Stimulated activated CD4-positive, alpha-beta T cell treated with anti-CD3 and anti-CD28 coated beads, Interleukin-12 subunit alpha, Interleukin-12 subunit beta, amount 100 ng/mL, for 4 hours (primary cell): Measurements from ENCODE around the gene C3.
"Not testable (repeated sequence)": the region's sequence is repeated elsewhere in the genome, so short reads cannot be mapped to it uniquely, and the experiment has no call there.

Experiments
- DNase-seq: peaks from one replicate; pipeline ENCODE4 v3.0.0-alpha.2; 2020

The C3 gene

DNA sequence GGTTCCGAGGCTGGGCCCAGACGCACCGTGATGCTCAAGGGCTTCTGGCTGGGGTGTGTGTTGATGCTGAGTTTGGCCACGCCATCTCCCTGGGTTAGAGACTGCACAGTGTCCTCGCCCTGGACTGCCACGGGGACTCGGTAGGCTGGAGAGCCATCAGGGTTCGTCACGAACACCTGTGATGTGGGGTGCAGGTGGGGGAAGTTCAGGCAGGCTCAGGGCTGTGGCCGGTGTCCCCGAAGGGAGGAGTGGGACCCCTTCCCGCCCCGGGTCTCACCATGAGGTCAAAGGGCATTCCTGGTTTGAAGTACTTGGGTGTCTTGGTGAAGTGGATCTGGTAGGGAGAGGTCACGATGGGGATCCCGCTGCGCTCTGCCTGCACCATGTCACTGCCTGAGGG lies 8.2 kb downstream of the C3 start:
- DNase-seq: no peak

DNA sequence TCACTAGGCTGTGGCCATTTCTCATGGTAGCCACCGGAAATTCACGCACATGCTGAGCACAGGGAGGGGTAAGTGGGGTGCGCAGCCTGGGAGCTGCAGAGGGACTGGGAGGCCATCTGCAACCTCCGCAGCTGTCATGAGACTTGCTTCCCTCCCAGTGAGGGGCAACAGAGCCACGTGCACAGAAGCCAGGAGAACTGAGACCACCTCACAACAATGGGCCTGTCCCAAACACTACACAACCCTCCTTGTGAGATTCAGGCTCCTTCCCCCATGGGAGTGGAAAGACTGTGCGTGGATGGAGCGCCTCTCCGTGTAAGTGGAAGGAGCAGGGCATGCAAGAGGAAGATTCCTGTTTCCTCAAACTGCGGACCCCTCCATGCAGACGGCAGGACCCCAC lies 8.8 kb downstream of the C3 start:
- DNase-seq: no peak

DNA sequence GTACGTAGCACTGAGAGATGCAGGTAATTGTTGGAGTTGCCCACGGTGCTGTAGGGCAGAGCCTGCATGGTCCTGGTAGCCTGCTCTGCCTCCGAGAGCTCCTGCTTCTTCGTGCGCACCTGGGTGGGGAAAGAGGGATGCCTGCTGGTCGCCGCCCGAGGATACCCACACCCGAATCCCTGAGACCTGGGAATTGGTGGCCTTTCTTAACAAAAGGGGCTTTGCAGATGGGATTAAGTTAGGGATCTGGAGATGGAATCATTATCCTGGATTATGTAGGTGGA lies 9.4 kb downstream of the C3 start:
- DNase-seq: no peak

DNA sequence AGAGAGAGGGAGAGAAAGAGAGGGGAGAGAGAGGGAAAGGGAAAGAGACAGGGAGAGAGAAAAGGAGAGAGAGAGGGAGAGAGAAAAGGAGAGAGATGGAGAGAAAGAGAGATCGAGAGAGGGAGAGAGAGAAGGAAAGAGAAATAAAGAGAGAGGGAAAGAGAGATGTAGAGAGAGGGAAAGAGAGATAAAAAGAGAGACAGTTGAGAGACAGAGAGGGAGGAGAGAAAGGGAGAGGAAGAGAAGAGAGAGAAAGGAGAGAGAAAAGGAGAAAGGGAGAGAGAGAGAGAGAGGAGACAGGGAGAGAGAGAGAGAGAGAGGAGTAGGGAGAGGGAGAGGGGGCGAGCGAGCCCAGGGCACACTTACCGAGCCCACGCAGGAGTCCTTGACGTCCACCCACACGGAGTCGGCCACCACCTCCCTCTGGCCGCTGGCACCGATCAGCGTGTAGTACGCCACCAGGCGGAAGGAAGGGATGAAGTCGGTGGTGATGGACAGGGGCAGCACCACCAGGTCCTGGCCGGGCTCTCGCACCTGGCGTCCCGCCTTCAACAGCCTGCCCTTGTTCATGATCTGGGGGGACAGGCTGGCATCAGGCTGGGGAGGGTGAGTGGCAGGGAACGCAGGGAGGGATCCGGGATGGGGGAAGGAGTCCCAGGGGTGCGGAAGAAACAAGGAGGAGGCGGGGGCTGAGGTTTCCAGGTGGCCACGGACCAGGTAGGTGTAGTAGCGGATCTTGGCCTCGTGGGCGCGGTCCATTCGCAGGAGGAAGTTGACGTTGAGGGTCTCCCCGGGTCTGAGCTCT lies 10.0 kb downstream of the C3 start:
- no peak for DNase-seq

DNA sequence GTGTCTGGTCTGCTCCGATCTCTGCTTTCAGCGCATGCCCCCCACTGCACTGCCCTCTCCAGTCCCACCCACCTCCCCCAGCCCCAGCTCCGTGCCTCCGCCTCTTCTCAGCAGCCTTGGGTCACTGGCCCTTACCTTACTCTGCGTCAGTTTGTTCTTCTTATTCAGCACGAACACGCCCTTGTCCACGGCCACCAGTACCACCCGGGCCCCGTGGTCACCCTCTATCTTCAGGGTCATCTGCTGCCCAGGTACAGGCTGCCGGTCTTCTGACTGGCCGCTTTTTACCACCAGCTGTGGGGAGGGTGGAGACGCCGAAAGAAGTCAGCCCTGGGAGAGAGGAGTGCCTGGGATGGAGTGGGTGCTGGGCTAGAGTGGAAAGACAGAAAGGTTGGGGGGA lies 10.9 kb downstream of the C3 start:
- no peak for DNase-seq

DNA sequence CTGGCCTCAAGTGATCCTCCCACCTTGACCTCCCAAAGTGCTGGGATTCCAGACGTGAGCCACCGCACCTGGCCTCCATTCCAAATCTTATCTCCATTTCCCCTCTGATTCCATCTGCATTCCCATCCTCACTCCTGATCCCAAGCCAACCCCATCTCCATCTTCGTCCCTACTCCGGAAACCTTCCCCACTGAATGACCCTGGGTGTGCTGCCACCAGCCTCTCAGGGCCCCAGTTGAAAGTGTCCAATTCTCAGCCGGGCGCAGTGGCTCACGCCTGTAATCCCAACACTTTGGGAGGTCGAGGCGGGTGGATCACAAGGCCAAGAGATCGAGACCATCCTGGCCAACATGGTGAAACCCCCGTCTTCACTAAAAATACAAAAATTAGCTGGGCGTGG lies 11.5 kb downstream of the C3 start:
- DNase-seq: not testable (repeated sequence)

DNA sequence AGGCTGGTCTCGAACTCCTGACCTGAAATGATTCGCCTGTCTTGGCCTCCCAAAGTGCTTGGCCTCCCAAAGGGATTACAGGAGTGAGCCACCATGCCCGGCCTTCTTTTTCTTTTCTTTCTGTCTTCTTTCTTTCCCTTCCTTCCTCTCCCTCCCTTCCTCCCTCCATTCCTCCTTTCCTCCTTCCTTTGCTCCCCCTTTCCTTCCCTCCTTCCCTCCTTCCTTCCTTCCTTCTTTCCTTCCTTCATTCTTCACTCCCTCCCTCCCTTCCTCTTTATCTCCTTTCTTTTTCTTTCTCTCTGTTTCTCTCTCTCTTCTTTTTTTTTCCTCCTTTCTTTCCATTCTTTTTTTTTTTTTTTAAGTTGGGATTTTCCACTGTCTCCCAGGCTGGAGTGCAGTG lies 12.1 kb downstream of the C3 start:
- no peak for DNase-seq

DNA sequence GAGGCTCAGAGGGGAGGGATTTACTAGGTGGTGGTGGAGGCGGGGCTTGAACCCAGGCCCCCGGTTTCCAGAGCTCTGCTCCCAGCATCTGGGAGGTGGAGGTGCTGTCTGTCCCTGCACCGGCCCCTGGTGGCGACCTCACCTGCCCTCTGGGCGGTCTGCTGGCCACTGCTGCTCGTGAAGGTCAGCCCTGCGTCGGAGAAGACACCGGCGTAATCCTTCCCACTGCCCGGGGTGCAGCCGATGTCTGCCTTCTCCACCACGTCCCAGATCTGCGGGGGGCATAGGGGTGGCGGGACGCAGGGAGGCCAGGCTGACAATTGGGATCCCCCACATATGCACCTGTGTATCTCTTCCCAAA lies 12.8 kb downstream of the C3 start:
- no peak for DNase-seq

DNA sequence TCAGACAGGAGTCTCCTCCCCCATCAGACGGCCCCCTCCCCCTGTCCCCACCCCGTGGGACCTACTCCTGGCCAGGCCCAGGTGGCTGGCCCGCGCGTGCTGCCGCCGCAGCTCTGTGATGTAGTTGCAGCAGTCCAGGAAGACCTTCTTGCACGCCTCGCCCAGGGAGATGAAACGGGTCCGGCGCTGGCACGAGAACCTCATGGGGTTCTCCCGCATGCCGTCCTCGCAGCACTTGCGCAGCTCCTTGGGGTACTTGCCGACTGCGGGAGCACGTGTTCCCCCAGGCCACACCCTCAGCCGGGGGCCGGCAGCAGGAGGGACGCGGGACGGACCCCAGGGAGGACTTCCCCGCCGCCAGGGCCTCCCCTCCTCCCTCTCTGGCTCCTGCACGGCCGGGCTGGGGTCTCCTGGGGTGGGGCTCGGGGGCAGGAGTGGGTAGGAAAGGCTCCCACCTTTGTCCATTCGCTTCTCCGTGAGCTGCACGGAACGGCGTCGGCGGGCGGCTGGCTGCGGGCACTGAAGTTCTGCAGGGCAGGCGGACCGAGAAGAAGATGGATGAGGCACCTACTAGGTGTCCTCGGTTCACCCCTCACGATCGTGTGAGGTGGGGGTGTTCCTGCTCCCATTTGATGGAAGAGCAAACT lies 13.3 kb downstream of the C3 start:
- no peak for DNase-seq

DNA sequence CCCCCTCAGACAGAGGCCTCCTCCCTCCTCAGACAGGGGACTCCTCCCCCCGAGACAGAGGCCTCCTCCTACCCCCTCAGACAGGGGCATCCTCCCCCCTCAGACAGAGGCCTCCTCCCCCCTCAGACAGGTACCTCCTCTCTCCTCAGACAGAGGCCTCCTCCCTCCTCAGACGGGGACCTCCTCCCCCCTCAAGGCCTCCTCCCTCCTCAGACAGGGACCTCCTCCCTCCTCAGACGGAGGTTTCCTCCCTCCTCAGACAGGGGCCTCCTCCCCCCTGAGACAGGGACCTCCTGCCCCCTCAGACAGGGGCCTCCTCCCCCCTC lies 13.9 kb downstream of the C3 start:
- no peak for DNase-seq

DNA sequence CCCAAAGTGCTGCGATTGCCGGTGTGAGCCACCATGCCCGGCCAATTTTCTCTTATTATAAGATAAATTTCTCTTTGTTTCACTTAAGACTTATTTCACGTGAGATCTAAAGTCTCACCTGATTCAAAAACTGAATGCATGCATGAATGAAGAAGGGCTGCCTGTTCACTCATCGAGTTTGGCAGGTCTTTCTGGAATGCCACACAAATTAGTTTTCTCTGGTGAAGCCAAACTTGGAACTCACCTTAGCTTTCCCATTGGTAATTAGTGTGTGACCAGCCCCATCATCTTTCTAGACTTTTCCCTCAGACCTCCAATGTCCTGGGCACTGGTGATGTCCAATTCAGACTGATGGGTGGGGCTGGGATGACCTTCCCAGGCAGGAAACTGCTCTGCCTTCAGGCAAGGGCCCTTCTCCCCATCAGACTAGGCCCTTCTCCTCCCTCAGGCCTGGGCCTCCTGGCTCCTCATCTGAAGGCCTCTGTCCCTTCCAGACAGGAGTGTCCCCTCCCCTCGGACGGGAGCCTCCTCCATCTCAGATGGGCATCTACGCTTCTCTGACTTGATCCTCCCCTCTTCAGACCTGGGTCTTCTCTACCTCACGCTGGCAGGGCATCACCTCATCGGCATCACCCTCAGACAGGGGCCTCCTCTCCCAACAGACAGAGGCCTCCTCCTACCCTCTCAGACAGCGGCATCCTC lies 14.4 kb downstream of the C3 start:
- DNase-seq: no peak

DNA sequence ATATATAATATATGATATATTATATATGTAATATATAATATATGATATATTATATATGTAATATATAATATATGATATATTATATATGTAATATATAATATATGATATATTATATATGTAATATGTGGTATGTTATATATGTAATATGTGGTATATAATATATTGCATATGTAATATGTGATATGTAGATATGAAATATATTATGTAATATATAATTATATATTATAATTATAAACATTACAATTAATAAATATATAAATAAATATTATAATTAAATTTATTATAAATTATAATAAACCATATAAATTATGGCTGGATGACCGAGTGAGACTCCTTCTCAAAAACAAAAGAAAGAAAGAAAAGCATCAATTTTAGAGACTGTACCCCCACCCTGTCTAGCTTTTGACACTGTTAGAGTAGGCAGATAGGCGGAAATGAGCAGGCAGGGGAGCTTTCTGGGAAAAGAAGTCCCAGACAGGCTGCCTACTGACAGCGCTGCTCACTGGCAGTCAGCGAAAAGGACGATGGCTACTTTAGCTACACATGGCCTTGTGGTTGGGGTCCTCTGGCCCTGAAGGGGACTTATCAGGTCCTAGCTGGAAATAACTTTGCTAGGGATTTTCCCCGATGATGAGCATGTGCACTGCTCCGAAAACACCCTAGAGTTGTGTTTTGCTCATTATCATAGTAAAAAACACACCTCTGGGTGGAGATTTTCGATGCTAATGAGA lies 19.7 kb downstream of the C3 start:
- DNase-seq: no peak

DNA sequence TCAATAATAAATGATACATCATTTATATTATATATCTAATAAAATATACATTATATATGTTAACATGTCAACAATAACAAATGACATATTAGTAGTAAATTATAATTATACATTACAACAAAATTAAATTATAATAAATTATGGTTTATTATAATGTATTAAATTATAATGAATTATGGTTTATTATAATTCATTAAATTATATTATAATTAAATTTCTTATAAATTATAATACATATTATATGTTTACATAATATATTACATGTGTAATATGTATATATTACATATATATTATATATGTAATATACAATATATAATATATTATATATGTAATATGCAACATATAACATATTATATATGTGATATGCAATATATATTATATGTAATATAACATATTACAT lies 20.5 kb downstream of the C3 start:
- no peak for DNase-seq

DNA sequence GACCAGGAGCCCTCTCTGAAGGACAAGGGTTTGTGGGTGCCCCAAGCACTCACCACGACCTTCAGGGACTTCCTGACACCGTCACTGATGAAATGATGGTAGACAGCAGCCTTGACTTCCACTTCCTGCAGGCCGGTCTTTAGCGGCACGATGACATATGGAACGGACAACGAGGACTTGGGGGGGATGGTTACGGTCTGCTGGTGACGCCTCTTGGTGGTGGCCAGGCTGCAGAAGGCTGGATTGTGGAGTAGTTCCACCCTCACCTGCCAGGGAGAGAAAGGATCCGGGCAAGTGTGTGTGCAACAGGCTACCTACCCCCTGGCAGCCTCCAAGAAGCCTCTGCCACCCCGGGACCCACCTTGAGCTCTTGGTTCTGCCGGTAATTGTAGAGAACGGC lies 23.2 kb downstream of the C3 start:
- DNase-seq: no peak

DNA sequence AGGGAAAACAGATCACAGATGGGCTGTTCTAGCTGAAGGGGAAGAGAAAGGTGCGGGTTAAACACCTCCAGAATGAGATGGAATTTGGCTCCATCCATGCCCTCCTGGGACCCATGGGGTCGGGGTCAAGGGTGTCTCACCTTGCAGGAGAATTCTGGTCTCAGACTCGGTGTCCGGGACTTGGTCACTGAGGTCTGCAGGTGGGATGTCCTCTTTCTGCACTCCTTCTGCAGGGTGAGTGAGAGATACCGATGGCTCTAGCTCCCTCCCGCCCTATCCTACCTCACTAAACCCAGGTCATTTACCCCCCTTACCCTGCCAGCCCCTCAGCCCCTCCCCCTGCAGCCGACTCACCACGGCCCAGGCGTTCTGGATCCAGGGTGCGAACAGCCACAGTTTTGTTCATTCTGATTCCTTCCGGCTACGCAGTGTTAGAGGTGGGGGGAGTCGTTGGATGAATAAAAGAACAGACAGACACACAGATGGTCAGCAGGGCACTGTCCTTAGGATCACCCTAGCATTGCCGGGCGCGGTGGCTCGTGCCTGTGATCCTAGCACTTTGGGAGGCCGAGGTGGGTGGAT lies 24.1 kb downstream of the C3 start:
- DNase-seq: no peak

DNA sequence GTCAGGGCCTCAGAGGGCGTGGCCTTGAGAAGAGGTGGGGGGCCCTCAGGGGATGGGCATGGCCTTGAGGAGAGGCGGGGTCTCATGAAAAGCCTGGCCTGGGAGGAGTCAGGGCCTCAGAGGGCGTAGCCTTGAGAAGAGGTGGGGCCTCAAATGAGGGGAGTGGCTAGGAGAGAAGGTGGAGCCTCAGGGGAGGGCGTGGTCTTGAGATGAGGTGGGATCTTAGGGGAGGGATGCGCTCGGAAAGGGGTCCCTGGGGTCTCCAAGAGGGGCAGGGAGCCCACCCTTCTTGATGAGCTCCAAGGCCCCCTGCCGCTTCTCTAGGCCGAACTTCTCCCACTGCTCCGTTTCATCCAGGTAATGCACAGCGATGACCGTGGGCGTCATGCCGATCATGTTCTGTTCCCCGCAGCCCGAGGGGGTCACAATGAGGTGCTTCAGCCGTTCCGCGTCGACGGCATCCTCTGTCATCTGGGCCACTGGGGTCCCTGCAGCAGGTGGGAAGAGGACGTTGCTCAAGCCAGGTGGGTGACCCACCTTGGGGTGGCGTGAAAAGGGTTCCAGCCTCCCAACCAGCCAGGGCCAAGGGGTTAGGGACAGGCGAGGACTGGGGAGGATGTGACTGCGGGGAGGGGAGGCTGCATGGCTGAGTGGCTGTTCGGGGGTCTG lies 26.2 kb downstream of the C3 start:
- DNase-seq: no peak

DNA sequence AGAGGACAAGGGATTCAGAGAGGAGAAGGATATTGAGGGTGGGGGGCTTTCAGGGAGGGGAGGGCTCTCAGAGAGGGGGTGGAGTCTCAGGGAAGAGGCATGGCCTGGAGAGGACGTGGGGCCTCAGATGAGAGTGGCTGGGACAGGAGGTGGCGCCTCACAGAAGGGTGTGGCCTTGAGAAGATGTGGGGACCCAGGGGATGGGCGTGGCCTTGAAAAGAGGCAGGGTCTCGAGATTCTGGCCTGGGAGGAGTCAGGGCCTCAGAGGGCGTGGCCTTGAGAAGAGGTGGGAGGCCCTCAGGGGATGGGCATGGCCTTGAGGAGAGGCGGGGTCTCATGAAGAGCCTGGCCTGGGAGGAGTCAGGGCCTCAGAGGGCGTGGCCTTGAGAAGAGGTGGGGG lies 26.8 kb downstream of the C3 start:
- DNase-seq: no peak

DNA sequence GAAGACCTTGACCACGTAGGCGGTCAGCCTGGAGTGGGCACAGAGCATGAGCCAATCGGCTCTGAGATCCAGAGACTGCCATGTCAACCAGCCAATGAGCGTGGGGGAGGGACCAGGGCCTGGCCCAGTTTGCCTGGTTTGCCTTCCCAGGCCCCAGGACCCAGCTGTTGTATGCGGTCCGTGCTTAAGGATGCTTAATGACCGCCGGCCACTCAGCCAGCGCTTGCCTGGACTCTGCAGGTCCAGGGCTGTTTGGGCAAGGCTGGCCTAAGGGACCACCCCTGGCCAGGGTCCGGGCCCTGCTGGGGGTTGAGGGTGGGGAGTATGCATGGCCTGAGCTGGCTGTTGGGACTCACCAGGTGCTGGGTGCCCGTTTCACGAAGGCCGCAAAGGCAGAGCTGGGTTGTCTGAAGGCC lies 27.4 kb downstream of the C3 start:
- DNase-seq: no peak

DNA sequence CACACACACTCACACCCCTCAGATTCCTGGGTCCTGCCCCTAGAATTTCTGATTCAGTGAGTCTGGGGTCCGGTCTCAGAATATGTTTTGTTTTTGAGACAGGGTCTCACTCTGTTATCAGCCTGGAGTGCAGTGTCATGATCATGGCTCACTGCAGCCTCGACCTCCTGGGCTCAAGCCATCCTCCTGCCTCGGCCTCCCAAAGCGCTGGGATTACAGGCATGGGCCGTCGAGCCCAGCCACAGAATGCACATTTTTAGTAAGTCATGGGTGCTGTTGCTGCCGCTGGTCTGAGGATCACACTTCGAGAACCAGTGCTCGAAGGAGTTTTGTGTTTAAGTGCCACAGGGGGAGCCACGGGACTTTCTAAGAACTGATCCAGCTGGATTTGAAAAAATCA lies 28.4 kb downstream of the C3 start:
- no peak for DNase-seq

DNA sequence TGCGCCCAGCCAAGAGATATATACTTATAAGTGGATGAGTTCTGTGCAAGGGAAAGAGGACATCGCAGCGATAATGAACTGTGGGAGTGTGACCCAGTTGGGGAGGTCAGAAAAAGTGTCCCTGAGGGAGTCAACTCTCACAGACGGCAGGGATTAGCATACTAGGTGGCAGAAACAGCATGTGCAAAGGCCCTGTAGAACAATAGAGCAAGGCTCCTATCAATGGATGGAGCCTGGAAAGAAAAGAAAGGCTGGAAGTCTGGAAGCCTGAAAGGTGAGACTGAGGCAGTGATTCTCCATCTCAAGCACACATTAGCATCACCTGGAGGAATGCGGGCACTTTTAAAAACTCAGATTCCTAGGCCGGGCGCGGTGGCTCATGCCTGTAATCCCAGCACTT lies 29.1 kb downstream of the C3 start:
- no peak for DNase-seq

DNA sequence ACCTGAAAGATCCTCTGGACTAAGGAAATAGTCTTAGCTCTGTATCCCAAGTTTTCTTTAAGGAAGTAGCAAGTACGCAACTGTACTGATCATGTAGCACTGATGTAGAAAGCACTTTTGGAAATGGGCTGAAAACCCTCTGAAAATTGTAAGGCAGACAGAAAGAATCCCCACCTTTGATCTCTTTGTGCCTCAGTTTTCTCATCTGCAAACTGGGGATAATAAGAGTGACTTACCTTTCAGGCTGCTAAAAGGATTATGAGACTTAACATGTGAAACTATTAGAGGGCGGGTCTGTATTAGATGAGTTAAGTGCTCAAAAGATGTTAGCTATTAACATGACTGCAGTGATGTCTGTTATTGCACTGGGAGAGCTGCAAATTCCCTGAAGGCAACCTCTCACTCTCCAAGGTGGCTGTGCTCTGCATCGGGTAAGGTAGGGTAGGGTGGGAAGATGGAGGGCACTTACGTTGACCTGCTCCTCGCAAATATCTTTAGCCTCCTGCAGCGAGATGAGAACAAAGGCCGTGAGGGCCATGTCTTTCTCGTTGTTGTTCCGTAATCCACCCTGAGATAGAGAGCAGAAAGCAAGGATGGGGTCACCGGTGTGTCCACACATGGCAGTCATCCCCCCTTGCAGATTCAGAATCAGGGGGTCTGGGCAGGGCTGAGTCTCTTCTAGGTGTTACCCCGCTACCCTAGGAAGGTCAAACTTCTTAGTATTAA lies 30.1 kb downstream of the C3 start:
- no peak for DNase-seq

DNA sequence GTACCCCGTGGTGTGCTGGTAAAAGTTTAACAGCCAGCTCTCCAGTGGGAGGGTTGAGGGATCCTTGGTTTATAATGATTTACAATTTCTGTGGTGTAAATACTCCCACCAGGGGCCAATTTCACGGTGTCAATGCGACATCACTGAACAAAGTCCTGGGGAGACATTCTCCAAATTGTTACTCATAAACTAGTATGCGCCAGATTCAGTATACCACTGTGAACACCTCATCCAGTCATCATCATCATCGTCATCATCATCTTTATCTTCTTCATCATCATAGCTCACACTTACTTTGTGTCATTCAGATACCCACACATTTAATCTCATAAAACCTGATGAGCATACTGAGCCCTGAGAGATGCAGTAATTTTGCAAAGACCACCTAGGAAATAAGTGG lies 33.3 kb downstream of the C3 start:
- no peak for DNase-seq

DNA sequence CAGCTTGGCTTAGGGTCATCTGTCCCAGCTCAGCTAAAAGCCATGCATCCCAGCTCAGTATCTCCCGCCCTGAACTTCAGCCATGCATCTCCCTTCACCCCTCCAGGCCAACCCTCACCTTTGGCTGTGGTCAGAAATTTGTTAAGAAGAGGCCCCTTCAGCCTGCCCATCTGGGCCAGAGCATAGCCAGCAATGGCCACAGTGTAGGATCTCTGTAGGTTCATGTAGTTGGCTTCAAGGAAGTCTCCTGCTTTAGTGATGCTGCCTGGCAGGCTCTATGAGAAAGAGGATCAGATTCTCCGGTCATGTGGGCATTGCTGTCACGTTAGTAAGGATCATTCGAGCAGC lies 33.8 kb downstream of the C3 start:
- no peak for DNase-seq
